ENCODE measurements around the gene DAAM1.

DNA sequence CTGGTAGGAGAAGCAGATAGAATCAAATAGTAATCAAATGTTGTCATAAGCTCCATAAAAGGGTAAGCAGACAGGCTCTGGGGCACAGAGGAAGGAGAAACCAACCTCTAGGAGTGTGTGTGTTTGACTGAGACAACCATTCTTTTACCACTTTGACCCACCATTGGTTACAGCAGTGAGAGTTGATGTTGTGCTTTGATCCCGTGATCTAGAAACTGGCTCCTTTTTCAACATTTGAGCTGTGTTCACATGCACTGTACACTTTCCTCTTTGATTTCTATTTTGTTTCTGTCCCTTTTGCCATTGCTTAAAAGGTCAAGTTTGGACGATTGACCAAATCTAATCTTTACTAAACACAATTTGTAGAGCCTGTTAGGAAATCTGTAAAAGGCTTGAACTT, 108.0 kb downstream of the DAAM1 start:
- TF ChIP-seq, protein P1, sequence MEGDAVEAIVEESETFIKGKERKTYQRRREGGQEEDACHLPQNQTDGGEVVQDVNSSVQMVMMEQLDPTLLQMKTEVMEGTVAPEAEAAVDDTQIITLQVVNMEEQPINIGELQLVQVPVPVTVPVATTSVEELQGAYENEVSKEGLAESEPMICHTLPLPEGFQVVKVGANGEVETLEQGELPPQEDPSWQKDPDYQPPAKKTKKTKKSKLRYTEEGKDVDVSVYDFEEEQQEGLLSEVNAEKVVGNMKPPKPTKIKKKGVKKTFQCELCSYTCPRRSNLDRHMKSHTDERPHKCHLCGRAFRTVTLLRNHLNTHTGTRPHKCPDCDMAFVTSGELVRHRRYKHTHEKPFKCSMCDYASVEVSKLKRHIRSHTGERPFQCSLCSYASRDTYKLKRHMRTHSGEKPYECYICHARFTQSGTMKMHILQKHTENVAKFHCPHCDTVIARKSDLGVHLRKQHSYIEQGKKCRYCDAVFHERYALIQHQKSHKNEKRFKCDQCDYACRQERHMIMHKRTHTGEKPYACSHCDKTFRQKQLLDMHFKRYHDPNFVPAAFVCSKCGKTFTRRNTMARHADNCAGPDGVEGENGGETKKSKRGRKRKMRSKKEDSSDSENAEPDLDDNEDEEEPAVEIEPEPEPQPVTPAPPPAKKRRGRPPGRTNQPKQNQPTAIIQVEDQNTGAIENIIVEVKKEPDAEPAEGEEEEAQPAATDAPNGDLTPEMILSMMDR (IDR thresholded peaks at IDR 0.05): no peak
- no peak for TF ChIP-seq POLR2A (IDR thresholded peaks at IDR 0.05)
